NCI-H446 treated with DMSO at 0.1 percent for 48 hours (cell line): Measurements from ENCODE around the gene TAS2R60.
"Not testable (repeated sequence)": the region's sequence is repeated elsewhere in the genome, so short reads cannot be mapped to it uniquely, and the experiment has no call there.

Experiments
- DNase-seq: peaks from one replicate; lab custom pipeline; 2025; lab: John Stamatoyannopoulos, UW

TAS2R60 gene, protein sequence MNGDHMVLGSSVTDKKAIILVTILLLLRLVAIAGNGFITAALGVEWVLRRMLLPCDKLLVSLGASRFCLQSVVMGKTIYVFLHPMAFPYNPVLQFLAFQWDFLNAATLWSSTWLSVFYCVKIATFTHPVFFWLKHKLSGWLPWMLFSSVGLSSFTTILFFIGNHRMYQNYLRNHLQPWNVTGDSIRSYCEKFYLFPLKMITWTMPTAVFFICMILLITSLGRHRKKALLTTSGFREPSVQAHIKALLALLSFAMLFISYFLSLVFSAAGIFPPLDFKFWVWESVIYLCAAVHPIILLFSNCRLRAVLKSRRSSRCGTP

DNA sequence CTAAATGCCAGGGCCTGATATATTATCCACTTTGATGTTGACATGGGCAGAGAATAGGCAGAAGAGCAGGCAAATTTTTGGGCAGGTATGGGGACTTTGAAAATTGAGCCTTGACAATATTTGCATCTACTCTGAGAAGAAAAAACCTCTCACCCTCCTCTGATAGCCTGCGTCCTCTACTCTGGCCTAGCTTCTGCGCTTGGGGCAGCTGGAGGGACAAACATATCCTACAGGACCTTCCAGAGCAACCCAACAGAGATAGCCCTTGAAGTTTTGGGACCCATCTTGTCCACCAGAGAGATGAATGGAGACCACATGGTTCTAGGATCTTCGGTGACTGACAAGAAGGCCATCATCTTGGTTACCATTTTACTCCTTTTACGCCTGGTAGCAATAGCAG is at the start of gene TAS2R60:
TSS of gene TAS2R60 (plus strand) at position 301 of the 400 bp plus-strand sequence. CDS start at position 301, 0 bp downstream.
- DNase-seq = no peak

DNA sequence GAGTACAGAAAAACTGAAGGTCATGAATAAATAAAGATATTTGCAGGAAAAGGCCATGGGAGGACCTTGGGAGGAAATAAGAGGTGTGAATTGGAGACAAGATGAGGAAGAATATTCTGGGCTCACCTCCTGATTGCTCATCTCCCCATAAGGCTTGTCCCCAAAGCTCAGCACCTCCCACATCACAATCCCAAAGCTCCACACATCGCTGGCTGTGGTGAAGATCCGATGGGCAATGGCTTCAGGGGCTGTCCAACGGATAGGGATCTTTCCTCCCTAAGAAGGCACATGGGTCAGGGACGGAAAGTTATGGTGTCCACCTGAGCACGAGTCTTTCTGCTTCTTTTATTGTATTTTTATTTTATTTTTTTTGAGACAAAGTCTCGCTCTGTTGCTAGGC is 49.2 kb upstream of the TAS2R60 start:
- DNase-seq = no peak

DNA sequence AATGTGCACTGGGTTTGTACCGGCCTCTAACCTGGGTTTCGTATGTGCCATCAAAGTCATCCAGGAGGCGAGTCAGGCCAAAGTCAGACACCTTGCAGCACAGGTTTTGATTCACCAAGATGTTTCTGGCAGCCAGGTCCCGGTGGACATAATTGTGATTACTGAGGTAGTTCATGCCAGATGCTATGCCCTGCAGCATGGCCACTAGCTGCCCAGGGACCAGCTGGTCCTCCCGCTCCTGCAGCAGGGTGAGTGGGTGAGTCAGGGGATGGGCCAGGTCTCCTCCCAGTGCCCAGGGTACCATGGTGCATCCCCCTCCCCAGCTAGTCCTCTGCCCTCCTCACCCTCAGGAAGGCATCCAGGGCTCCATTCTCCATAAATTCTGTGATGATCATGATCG is 48.5 kb upstream of the TAS2R60 start:
- no peak for DNase-seq

DNA sequence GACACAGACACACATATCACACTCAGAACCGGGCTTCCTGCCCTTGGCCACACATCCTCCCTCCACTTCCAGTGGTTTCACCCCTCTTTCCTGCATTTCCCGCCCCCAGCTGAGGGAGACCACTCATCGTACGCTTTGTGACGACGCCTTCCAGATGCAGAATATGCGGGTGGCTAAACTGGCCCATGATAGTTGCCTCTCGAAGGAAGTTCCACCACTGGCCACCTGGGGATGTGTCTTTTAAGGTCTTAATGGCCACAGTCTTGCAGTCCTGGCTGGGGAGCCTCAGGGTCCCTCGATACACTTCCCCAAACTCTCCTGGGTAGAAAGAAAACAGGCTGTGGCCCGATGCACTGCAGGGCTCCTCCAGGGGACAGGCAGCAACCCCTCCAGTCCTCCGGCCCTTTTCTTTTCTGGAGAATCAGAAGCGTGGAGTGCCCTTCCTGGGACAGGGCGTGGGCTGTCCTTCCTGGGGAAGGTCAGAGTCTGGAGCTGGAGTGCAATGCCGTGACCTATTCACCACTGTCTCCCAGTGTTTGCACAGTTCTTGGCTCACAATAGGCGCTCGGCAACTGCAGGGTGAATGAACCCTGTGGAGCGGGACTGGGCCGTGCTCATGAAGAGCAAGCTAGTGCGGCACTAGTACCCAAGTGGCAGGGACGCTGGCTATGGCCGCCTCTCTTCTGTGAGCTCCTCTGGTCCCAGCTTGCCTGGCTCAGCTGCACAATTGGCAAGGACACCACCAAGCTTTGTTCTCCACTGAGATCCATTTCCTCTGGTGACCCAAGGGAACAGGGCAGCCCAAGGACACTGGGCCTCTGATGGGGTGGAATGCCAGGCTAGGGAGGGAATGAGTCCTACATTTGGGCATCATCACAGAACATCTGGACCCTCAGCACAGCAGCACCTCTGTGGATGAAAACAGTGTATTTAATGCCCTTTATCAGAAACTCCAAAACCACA is 47.8 kb upstream of the TAS2R60 start:
- no peak for DNase-seq

DNA sequence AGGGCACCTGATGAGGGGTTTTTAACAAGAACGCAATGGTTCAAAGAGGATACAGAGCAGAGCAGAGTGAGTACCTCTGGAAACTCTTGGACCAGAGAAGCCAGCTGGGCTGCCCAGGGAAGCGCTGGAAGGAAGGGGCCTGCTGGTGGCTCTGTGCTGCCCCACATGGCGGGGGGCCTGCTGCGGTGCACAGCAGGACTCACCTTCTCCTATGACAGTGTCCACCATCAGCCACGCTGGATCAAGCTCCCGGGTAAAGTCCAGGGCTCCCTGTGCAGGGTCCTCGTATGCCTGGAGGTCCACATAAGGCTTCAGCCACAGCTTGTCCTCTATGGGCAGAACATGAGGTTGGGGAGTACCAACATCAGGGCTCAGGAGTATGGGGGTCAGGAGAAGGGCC is 47.1 kb upstream of the TAS2R60 start:
- no peak for DNase-seq

DNA sequence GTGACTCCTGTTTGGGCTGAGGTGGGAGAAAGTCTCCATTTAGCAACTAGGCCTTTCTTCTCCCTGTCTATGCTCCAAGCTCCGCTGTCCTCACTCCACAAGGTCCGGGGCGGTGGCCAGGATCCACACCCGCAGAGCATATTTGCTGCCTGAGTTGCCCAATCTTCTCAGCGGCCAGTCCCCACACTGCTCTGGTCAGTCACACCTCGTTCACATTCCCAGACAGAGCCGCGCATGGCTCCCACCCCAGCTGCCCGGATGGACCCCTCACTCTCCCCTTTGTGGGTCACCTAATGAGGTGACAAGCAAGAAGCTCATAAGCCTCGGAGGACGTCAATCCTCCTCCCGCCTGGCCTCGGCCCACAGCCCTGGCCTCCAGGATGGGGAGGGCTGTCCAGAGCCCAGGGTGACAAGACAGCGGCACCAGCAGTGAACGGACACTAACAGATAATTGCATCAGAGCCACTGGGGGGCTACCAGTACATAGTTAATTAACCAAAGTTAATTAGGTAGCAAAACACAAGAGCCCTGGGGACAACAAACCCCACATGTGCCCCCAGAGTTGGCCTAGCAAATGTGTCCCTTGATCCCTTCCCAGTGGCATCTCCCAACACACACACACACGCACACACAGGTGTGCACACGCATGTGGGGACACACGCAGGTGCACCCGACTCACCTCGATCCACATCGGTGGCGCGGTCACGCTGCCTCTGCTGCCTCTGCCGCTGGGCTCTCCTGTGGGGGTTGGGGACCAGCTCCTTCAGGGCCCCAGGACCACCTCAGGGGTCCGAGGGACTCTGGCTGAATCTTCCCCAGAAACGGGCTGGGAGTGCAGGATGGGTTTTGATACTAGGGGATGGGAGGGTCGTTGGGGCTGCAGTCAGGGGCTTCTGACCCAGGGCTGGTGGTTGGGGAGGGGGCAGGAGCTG is 46.4 kb upstream of the TAS2R60 start:
- DNase-seq = no peak

DNA sequence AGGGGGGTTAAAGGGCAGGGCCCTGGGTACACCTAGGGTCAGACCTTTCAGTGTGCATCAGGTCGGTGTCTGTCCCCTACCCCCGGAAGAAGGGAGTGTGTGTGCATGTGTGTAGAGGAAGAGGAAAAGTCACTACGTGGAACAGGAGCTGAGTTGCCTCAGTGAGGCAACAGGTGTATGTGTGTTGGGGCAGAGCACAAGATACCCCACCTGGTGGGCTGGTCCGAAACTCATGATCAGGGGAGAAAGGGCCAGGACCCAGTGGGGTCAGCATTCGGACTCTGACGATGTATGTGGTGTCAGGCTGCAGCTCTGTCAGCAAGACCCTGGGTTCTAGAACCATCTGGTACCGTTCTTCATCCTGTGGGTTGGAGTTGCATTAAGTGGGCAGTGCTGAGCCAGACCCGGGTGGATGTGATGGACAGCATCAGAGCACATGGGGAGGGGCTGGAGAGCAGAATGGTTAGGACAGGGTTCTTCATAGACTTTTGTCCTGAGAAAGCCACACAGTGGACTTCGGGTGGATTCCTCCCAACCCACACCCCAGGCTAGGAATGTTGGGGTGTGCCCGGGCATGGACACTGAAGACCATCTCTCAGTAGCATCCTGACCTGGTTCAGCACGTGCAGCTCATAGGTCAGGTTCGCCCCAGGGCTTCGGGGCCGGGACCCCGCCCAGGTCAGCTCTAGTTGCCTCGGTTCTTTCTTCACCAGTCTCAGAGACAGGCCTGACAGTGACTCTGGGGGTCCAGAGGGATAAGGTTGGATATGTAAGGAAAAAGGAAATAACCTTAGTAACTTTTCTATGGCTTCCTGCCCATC is 45.3 kb upstream of the TAS2R60 start:
- DNase-seq = no peak

DNA sequence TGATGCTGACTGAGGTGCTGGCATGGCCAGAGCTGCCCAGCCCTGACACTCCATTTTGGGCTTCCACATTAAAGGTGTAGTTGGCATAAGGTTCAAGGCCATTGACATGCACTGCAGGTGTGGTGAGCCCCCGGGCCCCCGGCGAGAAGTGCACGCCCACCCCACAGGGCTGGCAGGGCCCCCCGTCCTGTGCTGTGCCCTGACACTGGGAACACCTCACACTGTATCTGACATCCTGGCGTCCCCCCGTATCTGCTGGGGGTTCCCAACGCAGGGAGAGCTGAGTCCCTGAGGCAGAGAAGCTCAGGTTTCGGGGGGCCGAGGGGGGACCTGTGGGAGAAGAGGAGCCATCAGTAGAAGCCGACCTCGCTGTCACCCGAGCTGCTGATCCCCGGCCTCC is 44.6 kb upstream of the TAS2R60 start:
- DNase-seq = no peak

DNA sequence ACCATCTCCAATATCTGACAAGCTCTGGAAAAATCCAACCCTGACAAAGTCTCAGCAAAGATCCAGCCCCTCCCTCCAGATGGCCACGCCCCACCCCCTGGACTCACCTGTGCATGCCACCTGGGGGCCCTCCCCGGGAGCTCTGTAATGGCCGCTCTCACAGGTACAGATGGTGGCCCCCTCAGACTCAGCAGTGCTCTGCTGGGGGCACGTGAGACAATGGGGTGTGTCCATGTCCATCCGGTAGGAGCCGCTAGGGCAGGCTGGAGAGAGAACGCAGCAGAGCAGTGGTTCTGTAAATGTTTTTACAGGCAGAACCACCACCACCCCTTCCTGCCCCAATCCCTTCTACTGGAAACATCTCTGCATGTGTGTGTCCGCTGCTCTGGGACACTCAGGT is 44.1 kb upstream of the TAS2R60 start:
- no peak for DNase-seq

DNA sequence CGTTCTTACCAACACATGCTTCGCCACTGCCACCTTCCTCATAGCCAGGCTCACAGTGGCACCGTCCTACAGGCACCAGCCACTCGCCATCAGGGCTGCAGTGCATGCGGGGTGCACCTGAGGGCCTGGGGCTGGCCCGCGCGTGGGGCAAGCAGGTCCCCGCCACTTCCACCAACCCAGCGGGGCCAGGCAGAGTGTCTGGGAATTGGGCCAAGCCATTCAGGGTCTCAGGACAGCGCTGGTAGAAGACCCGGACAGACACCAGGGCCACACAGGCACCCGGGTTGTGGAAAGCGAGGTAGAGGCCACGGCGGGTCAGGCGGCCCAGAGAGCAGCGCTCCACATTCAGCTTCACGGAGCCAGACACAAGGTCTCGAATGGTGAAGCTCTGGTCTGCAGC is 43.6 kb upstream of the TAS2R60 start:
- DNase-seq = no peak

DNA sequence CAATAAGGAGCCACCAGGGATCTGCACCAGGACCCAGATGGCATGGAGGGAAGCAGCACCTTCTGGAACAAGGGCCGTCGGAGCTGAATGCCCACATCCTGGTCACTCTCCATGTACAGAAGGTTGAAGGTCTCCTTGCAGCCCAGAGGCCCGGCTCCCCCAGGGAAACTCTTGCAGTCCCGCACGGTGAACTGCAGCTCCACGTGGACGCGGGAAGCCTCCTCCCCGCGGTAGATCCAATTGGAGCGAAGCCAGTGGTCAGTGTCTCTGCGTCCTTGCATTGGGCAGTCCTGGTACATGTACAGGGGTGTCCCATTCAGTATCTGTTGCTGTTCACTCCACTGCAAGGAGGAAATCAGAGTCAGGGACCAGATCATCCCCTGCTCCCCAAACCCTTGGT is 42.0 kb upstream of the TAS2R60 start:
- no peak for DNase-seq

DNA sequence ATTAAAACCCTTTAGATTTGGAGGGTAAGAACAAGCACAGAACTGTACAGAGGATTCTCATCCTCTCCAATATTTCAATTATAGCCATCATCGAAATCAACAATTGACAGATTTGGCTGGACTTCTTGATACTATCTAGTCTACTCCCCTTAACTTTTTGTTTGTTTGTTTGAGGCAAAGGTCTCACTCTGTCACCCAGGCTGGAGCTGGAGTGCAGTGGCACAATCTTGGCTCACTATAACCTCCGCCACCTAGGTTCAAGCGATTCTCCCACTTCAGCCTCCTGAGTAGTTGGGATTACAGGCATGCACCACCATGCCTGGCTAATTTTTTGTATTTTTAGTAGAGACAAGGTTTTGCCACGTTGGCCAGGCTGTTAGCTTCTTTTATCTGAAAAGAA is 41.0 kb upstream of the TAS2R60 start:
- not testable (repeated sequence) for DNase-seq

DNA sequence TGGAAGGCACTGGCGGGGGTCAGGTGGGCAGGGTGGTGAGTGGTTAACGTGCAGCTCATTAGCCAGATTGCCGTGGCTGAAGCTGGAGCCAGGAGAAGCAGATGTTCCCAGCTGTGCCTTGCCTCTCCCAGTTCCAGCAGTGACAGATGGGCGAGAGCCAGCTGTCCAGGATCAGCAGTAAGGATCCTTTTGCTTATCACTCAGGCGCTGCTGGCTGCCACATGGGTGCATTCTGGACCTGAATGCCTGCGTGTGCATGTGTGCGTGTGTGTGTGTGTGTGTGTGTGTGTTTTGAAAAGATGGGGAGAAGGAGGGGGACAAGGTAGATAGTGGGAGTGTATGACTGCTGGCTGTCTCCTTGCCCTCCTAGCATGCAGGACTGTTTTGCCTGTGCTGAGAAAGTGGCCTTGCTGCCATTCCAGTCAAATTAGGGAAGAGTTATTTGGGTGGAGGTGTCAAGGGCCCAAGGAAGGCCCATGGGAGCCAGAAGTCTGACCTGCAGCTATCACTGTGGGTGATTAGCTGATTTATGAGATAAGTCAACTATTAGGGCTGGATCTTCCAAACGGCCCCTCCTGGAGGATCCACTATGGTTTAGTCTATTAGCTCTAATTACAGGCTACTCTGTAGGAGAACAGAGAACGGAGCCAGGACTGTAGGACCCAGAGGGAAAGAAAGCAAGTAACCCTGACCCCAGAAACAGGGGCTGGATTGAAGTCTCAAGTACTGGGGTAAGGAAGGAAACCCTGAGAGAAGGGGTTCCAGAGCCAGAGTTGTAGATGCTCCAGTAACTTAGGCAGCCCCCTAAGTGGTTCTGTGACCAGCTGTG is 37.9 kb upstream of the TAS2R60 start:
- no peak for DNase-seq

DNA sequence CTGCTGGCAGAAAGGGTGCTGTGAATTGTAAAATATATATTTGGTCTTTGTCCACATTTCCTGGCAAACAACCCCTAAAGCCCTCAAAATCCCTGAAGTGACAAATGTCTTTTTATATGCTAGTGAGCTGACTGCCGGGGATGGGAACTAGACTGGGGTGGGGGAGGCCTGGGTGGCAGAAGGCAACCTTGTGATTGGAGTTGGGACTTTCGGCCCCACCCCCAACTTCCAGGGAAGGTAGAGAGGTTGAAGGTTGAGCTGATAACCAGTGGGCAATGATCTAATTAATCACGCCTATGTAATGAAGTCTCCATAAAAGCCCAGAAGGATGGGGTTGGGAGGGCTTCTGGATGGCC is 37.3 kb upstream of the TAS2R60 start:
- DNase-seq = no peak

DNA sequence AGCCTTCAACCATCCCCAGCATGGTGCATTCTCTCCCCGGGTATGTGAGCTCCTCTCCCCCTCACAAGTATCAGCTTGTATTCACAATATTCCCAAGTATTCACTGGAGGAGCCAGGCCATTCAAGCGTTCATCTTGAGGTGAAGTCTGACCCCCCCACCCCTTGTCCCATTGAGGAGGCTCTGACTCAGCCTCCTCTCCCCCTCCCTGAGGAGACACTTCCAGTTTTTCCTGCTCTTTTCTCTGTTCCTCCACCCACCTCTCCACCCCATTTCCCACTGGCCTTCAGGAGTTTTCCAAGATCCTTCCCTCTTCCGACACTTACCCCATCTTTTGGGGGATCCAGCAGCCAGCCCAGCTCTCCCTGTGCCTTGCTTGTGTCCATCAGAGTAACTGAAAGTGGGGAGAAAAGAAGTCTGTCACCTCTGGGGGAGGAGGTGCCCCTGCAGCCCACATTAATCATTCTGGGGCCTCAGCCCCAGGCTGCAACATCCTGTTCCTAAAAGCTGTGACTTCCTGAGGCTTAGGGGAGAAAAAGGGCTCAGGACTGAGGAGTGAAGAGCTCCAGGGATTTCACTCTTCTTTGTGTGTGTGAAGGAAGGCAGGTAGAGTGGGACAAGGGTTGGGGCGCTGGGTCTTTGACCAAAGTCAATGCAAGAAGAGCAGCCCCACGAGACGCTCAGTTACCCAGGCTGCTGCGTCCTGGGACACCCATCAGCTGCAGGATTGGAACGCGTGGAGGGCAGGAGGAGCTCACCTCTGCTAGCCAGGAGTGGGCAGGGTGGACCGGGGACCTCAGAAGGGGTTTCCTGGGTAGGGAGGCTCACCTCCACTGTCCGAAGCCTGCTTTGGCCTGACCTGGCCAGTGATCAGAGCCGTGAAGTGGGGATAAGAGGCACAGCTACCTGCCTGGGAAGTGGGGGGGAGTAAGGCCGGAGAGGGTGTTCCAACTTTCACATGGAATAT is 35.7 kb upstream of the TAS2R60 start:
- DNase-seq = no peak

DNA sequence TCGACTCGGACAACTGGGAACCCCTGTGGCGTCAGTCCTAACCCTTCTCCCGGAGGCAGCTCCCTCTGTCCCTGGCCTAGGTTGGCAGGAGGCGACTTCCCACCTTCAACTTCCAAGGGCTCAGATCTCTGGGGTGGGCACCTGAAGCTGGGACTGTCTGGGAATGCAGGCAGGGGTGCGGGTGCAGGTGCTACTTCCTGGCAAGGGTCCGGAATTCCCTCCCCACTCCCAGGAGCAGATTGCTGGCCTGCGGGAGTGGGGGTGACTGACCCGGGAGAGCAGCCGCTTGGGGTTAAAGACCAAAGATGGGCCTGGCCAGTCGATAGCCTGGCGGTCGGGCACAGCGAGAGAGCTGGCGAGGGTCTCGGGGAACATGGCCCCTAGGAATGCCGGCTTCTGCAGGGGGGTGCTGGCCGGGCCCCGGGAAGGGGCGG is 35.0 kb upstream of the TAS2R60 start:
- no peak for DNase-seq

DNA sequence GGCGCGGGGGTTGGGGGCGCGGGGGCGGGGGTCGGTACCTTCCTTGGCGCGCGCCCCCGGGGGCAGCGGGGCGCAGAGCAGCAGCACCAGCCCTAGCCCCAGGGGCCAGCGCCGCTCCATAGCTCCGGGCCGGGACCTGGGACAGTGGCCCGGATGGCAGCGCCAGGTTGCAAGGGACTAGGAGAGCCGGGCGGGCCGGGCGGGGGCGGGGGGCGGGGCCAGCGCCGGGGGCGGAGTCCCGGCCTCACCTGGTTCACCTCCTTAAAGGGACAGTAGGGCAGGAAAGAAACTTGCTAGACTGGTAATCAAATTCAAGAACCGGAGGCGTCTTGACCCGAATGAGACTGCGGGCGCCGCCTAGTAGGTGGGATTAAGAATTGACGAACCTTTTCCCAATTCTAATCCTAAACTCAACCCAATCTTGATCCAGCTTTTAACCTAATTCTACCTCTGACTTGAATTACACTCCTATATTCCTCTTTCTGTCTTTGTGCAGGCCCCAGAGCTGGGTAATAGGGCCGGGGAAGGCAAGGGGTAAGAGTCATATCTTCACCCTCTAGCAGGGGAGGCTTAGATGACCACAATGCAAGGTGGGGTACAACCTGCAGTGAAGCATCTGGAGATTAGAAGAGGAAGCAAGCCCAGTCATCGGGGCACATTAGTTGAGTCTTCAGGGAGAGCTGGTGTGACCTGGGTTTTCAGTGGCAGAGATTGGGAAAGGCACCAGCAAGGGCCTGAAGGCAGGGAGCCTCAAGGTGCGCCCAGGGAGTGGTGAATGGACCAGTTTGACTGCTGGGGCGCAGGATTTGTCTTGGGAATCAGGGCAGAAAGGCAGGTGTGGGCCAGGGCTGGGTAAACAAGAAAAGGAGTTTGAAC is 34.3 kb upstream of the TAS2R60 start, which contains the start of gene EPHA1:
TSS of gene EPHA1 (minus strand) at position 171 of the 876 bp plus-strand sequence. CDS start at position 120, 51 bp downstream.
- DNase-seq = no peak

DNA sequence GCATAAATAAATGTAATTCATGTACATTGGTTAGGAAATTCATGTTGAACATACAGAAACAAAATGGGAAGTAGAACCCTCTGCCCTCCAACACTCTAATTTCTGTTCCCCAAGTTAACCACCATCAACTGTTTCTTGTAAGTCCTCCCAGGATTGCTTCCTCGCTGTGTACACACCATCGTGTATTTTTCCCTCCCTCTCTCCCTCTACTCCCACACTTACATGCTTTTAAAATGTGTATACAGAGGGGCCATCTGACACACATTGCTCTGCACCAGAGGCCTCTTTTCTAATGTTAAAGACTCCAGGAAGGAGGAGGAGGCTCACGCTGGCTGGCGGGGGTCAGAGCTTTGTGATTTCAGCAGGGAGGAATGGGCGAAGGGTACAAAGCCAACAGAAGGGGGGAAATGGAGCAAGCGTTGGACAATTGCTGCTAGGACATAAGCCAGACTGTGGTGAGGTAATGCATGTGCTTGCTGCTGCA is 32.7 kb upstream of the TAS2R60 start:
- no peak for DNase-seq
